SK-N-SH (cell line): ENCODE measurements around the gene BRWD1. TPM values are rescaled to one million over a fixed set of nuclear protein-coding genes. Genes with fewer than 3 reads are reported as not detected.

Experiments
- CTCF ChIA-PET: fragments of 300-600, 350-600 bp; formaldehyde crosslinking; extraction: SDS; loops from one replicate; lab custom pipeline; 2021; lab: Yijun Ruan, JAX
- POLR2A ChIA-PET: fragments of 350-600 bp; sonication (Branson Sonifier 250); formaldehyde crosslinking; extraction: SDS; loops from one replicate; lab custom pipeline; 2020; ENCODE audit warnings: antibody characterized with exemption, inconsistent platforms; lab: Yijun Ruan, JAX
- DNase-seq: peaks from one replicate; pipeline ENCODE4 v3.0.0; 2012
- H2AFZ ChIP-seq: fragments of 200-600 bp; sonication (generic); 2 replicates; pipeline ENCODE4 v1.8.1; 2016; ENCODE audit warnings: antibody characterized with exemption, mild to moderate bottlenecking, low read depth
- H3F3A ChIP-seq: fragments of 200-600 bp; sonication (generic); replicated peaks from 2 replicates; pipeline ENCODE3; 2016; ENCODE audit warnings: antibody characterized with exemption, mild to moderate bottlenecking; ENCODE audit not compliant: insufficient read depth
- H3K27ac ChIP-seq, 2 experiments: fragments of 200-500 bp in 1 of 2; fragments of 200-600 bp in 1 of 2; sonication (Bioruptor generic) in 1 of 2; sonication (generic), shearing (Covaris generic) in 1 of 2; 2 replicates each; pipeline versions ENCODE4 v1.5.1 to v1.6.1; 2014 to 2016; ENCODE audit warnings: low read depth in 2 of 2, inconsistent platforms in 1 of 2, low read length in 1 of 2, mild to moderate bottlenecking in 1 of 2, mixed read lengths in 1 of 2
- H3K27me3 ChIP-seq: fragments of 200-600 bp; sonication (generic), shearing (Covaris generic); 2 replicates; pipeline ENCODE4 v1.6.1; 2016; ENCODE audit warnings: mixed run types; ENCODE audit not compliant: insufficient read depth
- H3K36me3 ChIP-seq, 2 experiments: fragments of 200-500 bp in 1 of 2; fragments of 200-600 bp in 1 of 2; sonication (Bioruptor generic) in 1 of 2; sonication (generic) in 1 of 2; replicated peaks in 1 of 2; 2 replicates each; pipeline versions ENCODE3 to v1.5.1; 2014 to 2016; ENCODE audit warnings: low read length in 1 of 2, mild to moderate bottlenecking in 1 of 2; ENCODE audit not compliant: insufficient read depth in 2 of 2, control insufficient read depth in 1 of 2
- H3K4me1 ChIP-seq, 2 experiments: fragments of 200-500 bp in 1 of 2; fragments of 200-600 bp in 1 of 2; sonication (Bioruptor generic) in 1 of 2; sonication (generic), shearing (Covaris generic) in 1 of 2; 2 replicates each; pipeline versions ENCODE4 v1.5.1 to v1.6.1; 2014 to 2016; ENCODE audit warnings: low read depth in 1 of 2, low read length in 1 of 2, mixed run types in 1 of 2; ENCODE audit not compliant: insufficient read depth in 2 of 2, control insufficient read depth in 1 of 2
- H3K4me2 ChIP-seq: fragments of 200-600 bp; sonication (generic), shearing (Covaris generic); 2 replicates; pipeline ENCODE4 v1.6.1; 2017; ENCODE audit warnings: mixed run types
- H3K4me3 ChIP-seq, 2 experiments: fragments of 200-500 bp in 1 of 2; fragments of 200-600 bp in 1 of 2; sonication (Bioruptor generic) in 1 of 2; sonication (generic), shearing (Covaris generic) in 1 of 2; 2 replicates each; pipeline versions ENCODE4 v1.5.1 to v1.8.1; 2014 to 2016; ENCODE audit warnings: low read depth in 2 of 2, inconsistent platforms in 1 of 2, low read length in 1 of 2, mild to moderate bottlenecking in 1 of 2, mixed read lengths in 1 of 2, moderate library complexity in 1 of 2
- H3K79me2 ChIP-seq: fragments of 200-600 bp; sonication (generic); 2 replicates; pipeline ENCODE4 v1.8.1; 2017; ENCODE audit warnings: mild to moderate bottlenecking; ENCODE audit not compliant: insufficient read depth
- H3K9ac ChIP-seq: fragments of 200-600 bp; sonication (generic); 2 replicates; pipeline ENCODE4 v1.6.1; 2017; ENCODE audit warnings: mixed run types
- H3K9me2 ChIP-seq: fragments of 200-600 bp; sonication (generic); 2 replicates; pipeline ENCODE4 v1.6.1; 2017; ENCODE audit warnings: mixed run types
- H3K9me3 ChIP-seq: fragments of 200-600 bp; sonication (generic); 2 replicates; pipeline ENCODE4 v1.6.1; 2017; ENCODE audit warnings: mixed run types, mild to moderate bottlenecking, moderate library complexity
- H4K20me1 ChIP-seq: fragments of 200-600 bp; sonication (generic); 2 replicates; pipeline ENCODE4 v1.6.1; 2017; ENCODE audit warnings: mild to moderate bottlenecking, mixed run types; ENCODE audit not compliant: insufficient read depth
- FOSL2 ChIP-seq: IDR thresholded peaks from 2 replicates; pipeline ENCODE4 v1.4.0; 2012; ENCODE audit warnings: low read depth, mild to moderate bottlenecking, moderate library complexity, borderline replicate concordance
- FOXM1 ChIP-seq: IDR thresholded peaks from 2 replicates; pipeline ENCODE4 v1.4.0; 2012; ENCODE audit warnings: low read depth, mild to moderate bottlenecking
- GATA2 ChIP-seq: sonication (generic); formaldehyde crosslinking; IDR thresholded peaks from 2 replicates; pipeline ENCODE4 v1.5.0; 2020; ENCODE audit warnings: mild to moderate bottlenecking, missing genetic modification reagents
- MXI1 ChIP-seq: IDR thresholded peaks from 2 replicates; pipeline ENCODE4 v1.6.1; 2012; ENCODE audit warnings: mild to moderate bottlenecking, low read depth, low read length, improper control_type of control experiment
- NRF1 ChIP-seq: IDR thresholded peaks from 2 replicates; pipeline ENCODE4 v1.6.1; 2012; ENCODE audit warnings: low read depth, mild to moderate bottlenecking, low read length
- POLR2AphosphoS5 ChIP-seq: IDR thresholded peaks from 2 replicates; pipeline ENCODE4 v1.6.1; 2012; ENCODE audit warnings: low read depth, low read length
- TAF1 ChIP-seq: IDR thresholded peaks from 2 replicates; pipeline ENCODE4 v1.6.1; 2012; ENCODE audit warnings: low read depth, mild to moderate bottlenecking, low read length, moderate library complexity, borderline replicate concordance
- TEAD4 ChIP-seq: IDR thresholded peaks from 2 replicates; pipeline ENCODE4 v1.4.0; 2012; ENCODE audit warnings: mild to moderate bottlenecking, borderline replicate concordance; ENCODE audit not compliant: insufficient read depth
- YY1 ChIP-seq: IDR thresholded peaks from 2 replicates; pipeline ENCODE4 v1.4.0; 2012; ENCODE audit warnings: low read depth, mild to moderate bottlenecking
- WGBS: methylation state at CpG from one replicate; pipeline ENCODE4 v1.1.6; 2017; ENCODE audit warnings: low lambda C conversion rate; 5-methylcytosine and 5-hydroxymethylcytosine counted together
- polyA plus RNA-seq, 3 experiments: library from polyadenylated mRNA; depleted of rRNA; stranded (reverse); fragments of >200 nt; gene quantifications; 2 replicates each; pipeline ENCODE4 v1.2.3, GENCODE V29; 2012
- TF ChIP-seq, protein P1 (sequence below): IDR thresholded peaks from 2 replicates; pipeline ENCODE4 v1.4.0; 2012; ENCODE audit warnings: low read depth, borderline replicate concordance
- TF ChIP-seq, protein P2 (sequence below): fragments of 150-350 bp; IDR thresholded peaks from 2 replicates; pipeline ENCODE4 v1.6.1; 2017; ENCODE audit warnings: antibody characterized with exemption, low read length, low read depth, borderline replicate concordance
- TF ChIP-seq, protein P3 (sequence below): fragments of 200-600 bp; sonication (generic); IDR thresholded peaks from 2 replicates; pipeline ENCODE4 v1.6.1; 2017; ENCODE audit warnings: antibody characterized with exemption, mild to moderate bottlenecking, moderate library complexity
- TF ChIP-seq, protein P4 (sequence below): IDR thresholded peaks from 2 replicates; pipeline ENCODE4 v1.6.1; 2012; ENCODE audit warnings: mild to moderate bottlenecking, low read depth, low read length, moderate library complexity

The BRWD1 gene
- polyA plus RNA-seq, 1 of the 3 experiments (the other 2 are of a cell fraction) = 7.9 TPM

DNA sequence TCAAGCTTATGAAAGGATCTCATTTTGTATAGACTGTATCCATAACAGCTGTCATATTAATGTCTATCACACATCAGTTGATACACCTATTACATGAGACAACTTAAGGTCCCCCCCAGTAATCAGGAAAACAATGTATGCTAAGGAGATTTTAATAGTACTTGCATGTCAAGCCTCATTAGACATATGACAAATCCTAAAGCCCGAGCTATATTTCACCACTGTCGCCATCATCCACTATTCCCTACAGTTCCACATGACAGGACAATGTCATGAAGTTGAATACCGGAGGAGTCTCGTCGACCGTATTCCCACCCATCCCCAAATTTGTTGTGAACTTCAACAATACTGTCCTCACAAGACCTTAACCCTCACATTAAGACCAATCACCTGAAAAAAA is 32.0 kb upstream of the BRWD1 start:
- Histone ChIP-seq H2AFZ (no peak overlapping the region), H3K9ac (no peak overlapping the region), H3K27me3 (no peaks in the 10 kb centered on the region), H4K20me1 (peaks cover 49% of the 10 kb centered on the region), H3K9me3 (no peaks in the 10 kb centered on the region), H3K4me2 (peak overlapping the region; percentile 74), H3K27ac (no peak overlapping the region), H3K4me3 (peak overlapping the region in 1 of 2 experiments; percentile 86), H3F3A (peaks cover 39% of the 10 kb centered on the region), H3K36me3 (peaks cover 57 to 62% of the 10 kb centered on the region in 2 experiments), H3K4me1 (peaks cover 15 to 18% of the 10 kb centered on the region in 2 experiments; a peak in 3 of 4 replicates), H3K9me2 (no peaks in the 10 kb centered on the region), H3K79me2 (peaks cover 49% of the 10 kb centered on the region)
- ChIA-PET POLR2A (interaction anchor here (1.2 kb wide), 1 partner anchor 32 kb away, joined by 4 read pairs; the partner anchor contains the start of gene BRWD1), CTCF (interaction anchor here (1.2 to 4.5 kb wide), 2 partner anchors 14 to 32 kb away, joined by 3 to 24 read pairs; partner anchors contain the start of gene BRWD1)
- 72% methylated on average over 6 of the region's 6 CpGs for WGBS
- no peak for TF ChIP-seq TEAD4
- TF ChIP-seq, protein P1, sequence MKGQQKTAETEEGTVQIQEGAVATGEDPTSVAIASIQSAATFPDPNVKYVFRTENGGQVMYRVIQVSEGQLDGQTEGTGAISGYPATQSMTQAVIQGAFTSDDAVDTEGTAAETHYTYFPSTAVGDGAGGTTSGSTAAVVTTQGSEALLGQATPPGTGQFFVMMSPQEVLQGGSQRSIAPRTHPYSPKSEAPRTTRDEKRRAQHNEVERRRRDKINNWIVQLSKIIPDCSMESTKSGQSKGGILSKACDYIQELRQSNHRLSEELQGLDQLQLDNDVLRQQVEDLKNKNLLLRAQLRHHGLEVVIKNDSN = no peak
- TF ChIP-seq GATA2 (CRISPR knock-in tag) = no peak
- TF ChIP-seq NRF1 = no peak
- TF ChIP-seq YY1 = no peak
- TF ChIP-seq MXI1 = no peak
- TF ChIP-seq FOXM1 = no peak
- TF ChIP-seq FOSL2 = no peak
- TF ChIP-seq, protein P2, sequence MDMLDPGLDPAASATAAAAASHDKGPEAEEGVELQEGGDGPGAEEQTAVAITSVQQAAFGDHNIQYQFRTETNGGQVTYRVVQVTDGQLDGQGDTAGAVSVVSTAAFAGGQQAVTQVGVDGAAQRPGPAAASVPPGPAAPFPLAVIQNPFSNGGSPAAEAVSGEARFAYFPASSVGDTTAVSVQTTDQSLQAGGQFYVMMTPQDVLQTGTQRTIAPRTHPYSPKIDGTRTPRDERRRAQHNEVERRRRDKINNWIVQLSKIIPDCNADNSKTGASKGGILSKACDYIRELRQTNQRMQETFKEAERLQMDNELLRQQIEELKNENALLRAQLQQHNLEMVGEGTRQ = no peak
- TF ChIP-seq, protein P3, sequence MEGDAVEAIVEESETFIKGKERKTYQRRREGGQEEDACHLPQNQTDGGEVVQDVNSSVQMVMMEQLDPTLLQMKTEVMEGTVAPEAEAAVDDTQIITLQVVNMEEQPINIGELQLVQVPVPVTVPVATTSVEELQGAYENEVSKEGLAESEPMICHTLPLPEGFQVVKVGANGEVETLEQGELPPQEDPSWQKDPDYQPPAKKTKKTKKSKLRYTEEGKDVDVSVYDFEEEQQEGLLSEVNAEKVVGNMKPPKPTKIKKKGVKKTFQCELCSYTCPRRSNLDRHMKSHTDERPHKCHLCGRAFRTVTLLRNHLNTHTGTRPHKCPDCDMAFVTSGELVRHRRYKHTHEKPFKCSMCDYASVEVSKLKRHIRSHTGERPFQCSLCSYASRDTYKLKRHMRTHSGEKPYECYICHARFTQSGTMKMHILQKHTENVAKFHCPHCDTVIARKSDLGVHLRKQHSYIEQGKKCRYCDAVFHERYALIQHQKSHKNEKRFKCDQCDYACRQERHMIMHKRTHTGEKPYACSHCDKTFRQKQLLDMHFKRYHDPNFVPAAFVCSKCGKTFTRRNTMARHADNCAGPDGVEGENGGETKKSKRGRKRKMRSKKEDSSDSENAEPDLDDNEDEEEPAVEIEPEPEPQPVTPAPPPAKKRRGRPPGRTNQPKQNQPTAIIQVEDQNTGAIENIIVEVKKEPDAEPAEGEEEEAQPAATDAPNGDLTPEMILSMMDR = no peak
- no peak for TF ChIP-seq POLR2AphosphoS5
- no peak for DNase-seq

DNA sequence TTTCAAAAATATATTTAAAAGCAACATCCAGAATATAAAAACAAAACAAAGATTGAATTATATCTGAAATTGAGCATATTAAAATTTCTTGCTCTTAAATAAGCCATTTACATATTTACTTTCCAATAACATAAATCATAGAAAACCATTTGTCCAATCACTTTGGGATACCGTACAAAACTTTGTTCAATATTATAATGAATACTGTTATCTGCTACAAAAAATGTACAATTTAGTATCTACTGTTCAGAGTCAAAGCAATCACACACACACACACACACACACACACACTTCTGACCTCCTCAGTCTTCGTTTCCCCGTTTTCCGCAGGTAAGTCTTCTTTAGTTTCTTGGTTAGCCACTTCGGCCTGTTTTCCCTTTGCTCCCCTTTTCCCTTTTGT is 31.4 kb upstream of the BRWD1 start:
- Histone ChIP-seq H3K27ac (no peak overlapping the region), H4K20me1 (peaks cover 49% of the 10 kb centered on the region), H3K9me2 (no peaks in the 10 kb centered on the region), H3K9me3 (no peaks in the 10 kb centered on the region), H3K27me3 (no peaks in the 10 kb centered on the region), H2AFZ (no peak overlapping the region), H3K79me2 (peaks cover 49% of the 10 kb centered on the region), H3K4me2 (peak overlapping the region; percentile 74; the same call in 1 of the 2 replicates), H3K36me3 (peaks cover 57 to 62% of the 10 kb centered on the region in 2 experiments), H3K9ac (no peak overlapping the region), H3K4me3 (no peak overlapping the region), H3F3A (peaks cover 43% of the 10 kb centered on the region), H3K4me1 (peaks cover 14 to 15% of the 10 kb centered on the region in 2 experiments; a peak in 3 of 4 replicates)
- CTCF ChIA-PET = interaction anchor here (1.2 to 4.5 kb wide), 2 partner anchors 14 to 31 kb away, joined by 3 to 24 read pairs; partner anchors contain the start of gene BRWD1
- no peak for DNase-seq
- TF ChIP-seq, protein P4, sequence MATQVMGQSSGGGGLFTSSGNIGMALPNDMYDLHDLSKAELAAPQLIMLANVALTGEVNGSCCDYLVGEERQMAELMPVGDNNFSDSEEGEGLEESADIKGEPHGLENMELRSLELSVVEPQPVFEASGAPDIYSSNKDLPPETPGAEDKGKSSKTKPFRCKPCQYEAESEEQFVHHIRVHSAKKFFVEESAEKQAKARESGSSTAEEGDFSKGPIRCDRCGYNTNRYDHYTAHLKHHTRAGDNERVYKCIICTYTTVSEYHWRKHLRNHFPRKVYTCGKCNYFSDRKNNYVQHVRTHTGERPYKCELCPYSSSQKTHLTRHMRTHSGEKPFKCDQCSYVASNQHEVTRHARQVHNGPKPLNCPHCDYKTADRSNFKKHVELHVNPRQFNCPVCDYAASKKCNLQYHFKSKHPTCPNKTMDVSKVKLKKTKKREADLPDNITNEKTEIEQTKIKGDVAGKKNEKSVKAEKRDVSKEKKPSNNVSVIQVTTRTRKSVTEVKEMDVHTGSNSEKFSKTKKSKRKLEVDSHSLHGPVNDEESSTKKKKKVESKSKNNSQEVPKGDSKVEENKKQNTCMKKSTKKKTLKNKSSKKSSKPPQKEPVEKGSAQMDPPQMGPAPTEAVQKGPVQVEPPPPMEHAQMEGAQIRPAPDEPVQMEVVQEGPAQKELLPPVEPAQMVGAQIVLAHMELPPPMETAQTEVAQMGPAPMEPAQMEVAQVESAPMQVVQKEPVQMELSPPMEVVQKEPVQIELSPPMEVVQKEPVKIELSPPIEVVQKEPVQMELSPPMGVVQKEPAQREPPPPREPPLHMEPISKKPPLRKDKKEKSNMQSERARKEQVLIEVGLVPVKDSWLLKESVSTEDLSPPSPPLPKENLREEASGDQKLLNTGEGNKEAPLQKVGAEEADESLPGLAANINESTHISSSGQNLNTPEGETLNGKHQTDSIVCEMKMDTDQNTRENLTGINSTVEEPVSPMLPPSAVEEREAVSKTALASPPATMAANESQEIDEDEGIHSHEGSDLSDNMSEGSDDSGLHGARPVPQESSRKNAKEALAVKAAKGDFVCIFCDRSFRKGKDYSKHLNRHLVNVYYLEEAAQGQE = no peak
- TF ChIP-seq TAF1 (no peak), FOXM1 (no peak)
- POLR2A ChIA-PET = interaction anchor here (1.2 kb wide), 1 partner anchor 31 kb away, joined by 4 read pairs; the partner anchor contains the start of gene BRWD1
- 77% methylated on average over 5 of the region's 5 CpGs for WGBS
